H9 (cell line): ENCODE data around the gene MRGPRD. TPM values are rescaled to one million over a fixed set of nuclear protein-coding genes. Genes with fewer than 3 reads are reported as not detected.

ENCODE experiments used
- DNase-seq: peaks from one replicate; pipeline ENCODE4 v3.0.0-alpha.2; 2017
- H2AFZ ChIP-seq: one replicate; pipeline ENCODE4 v1.6.1; 2013; ENCODE audit warnings: mild to moderate bottlenecking, low read length, control low read depth, moderate library complexity
- H2AK5ac ChIP-seq: 2 replicates; pipeline ENCODE4 v1.6.1; 2013; ENCODE audit warnings: low read length, control low read depth, mixed read lengths; ENCODE audit not compliant: insufficient read length
- H2BK120ac ChIP-seq: one replicate; pipeline ENCODE4 v1.6.1; 2013; ENCODE audit warnings: low read depth, mild to moderate bottlenecking, low read length, control low read depth, inconsistent platforms; ENCODE audit not compliant: poor library complexity, severe bottlenecking
- H2BK12ac ChIP-seq: 2 replicates; pipeline ENCODE4 v1.6.1; 2013; ENCODE audit warnings: low read length, control low read depth, mixed read lengths, low read depth; ENCODE audit not compliant: insufficient read length
- H2BK15ac ChIP-seq: 2 replicates; pipeline ENCODE4 v1.6.1; 2013; ENCODE audit warnings: low read depth, low read length, control low read depth
- H2BK20ac ChIP-seq: one replicate; pipeline ENCODE4 v1.6.1; 2013; ENCODE audit warnings: low read depth, mild to moderate bottlenecking, low read length, control low read depth, inconsistent platforms; ENCODE audit not compliant: poor library complexity, severe bottlenecking
- H2BK5ac ChIP-seq: 2 replicates; pipeline ENCODE4 v1.6.1; 2013; ENCODE audit warnings: low read length, control low read depth, mixed read lengths; ENCODE audit not compliant: insufficient read length
- H3K14ac ChIP-seq: 2 replicates; pipeline ENCODE4 v1.6.1; 2013; ENCODE audit warnings: low read length, control low read depth; ENCODE audit not compliant: insufficient read depth
- H3K18ac ChIP-seq: 2 replicates; pipeline ENCODE4 v1.6.1; 2013; ENCODE audit warnings: low read depth, mild to moderate bottlenecking, mixed read lengths, low read length, control low read depth; ENCODE audit not compliant: insufficient read length
- H3K23ac ChIP-seq: 2 replicates; pipeline ENCODE4 v1.6.1; 2013; ENCODE audit warnings: low read length, control low read depth, mixed read lengths, low read depth; ENCODE audit not compliant: insufficient read length
- H3K23me2 ChIP-seq: 2 replicates; pipeline ENCODE4 v1.6.1; 2013; ENCODE audit warnings: low read depth, mild to moderate bottlenecking, mixed read lengths, low read length, control low read depth; ENCODE audit not compliant: insufficient read length, poor library complexity, severe bottlenecking
- H3K27ac ChIP-seq: 2 replicates; pipeline ENCODE4 v1.5.1; 2013; ENCODE audit warnings: low read length, control low read depth, mixed read lengths, low read depth; ENCODE audit not compliant: insufficient read length
- H3K27me3 ChIP-seq: 2 replicates; pipeline ENCODE4 v1.6.1; 2013; ENCODE audit warnings: low read length, control low read depth, inconsistent platforms; ENCODE audit not compliant: insufficient read depth
- H3K4ac ChIP-seq: 2 replicates; pipeline ENCODE4 v1.6.1; 2013; ENCODE audit warnings: low read depth, mild to moderate bottlenecking, control low read depth, inconsistent platforms, low read length, moderate library complexity
- H3K4me1 ChIP-seq: 2 replicates; pipeline ENCODE4 v1.6.1; 2013; ENCODE audit warnings: low read length, control low read depth, inconsistent platforms; ENCODE audit not compliant: insufficient read depth
- H3K4me2 ChIP-seq: 2 replicates; pipeline ENCODE4 v1.6.1; 2013; ENCODE audit warnings: low read length, control low read depth, mixed read lengths; ENCODE audit not compliant: insufficient read length, insufficient read depth
- H3K56ac ChIP-seq: 2 replicates; pipeline ENCODE4 v1.6.1; 2013; ENCODE audit warnings: low read depth, mild to moderate bottlenecking, mixed read lengths, low read length, control low read depth; ENCODE audit not compliant: insufficient read length
- H3K79me1 ChIP-seq: 2 replicates; pipeline ENCODE4 v1.6.1; 2013; ENCODE audit warnings: low read depth, mild to moderate bottlenecking, moderate library complexity, low read length, control low read depth, inconsistent platforms; ENCODE audit not compliant: insufficient read depth, poor library complexity, severe bottlenecking
- H3K79me2 ChIP-seq: 2 replicates; pipeline ENCODE4 v1.6.1; 2013; ENCODE audit warnings: low read length, control low read depth, inconsistent platforms; ENCODE audit not compliant: insufficient read depth
- H3K9ac ChIP-seq: 2 replicates; pipeline ENCODE4 v1.6.1; 2013; ENCODE audit warnings: low read length, control low read depth, mixed read lengths; ENCODE audit not compliant: insufficient read length; ENCODE audit errors: extremely low read depth
- H3K9me3 ChIP-seq: one replicate; pipeline ENCODE4 v1.6.1; 2013; ENCODE audit warnings: low read depth, low read length, inconsistent platforms; ENCODE audit not compliant: control insufficient read depth
- H3T11ph ChIP-seq: one replicate; pipeline ENCODE4 v1.6.1; 2013; ENCODE audit warnings: mild to moderate bottlenecking, low read length, control low read depth, inconsistent platforms
- H4K20me1 ChIP-seq: one replicate; pipeline ENCODE4 v1.6.1; 2013; ENCODE audit not compliant: control insufficient read depth, insufficient read length, insufficient read depth
- H4K5ac ChIP-seq: 2 replicates; pipeline ENCODE4 v1.6.1; 2013; ENCODE audit warnings: low read depth, mild to moderate bottlenecking, mixed read lengths, low read length, control low read depth; ENCODE audit not compliant: insufficient read length
- H4K8ac ChIP-seq: replicated peaks from 2 replicates; pipeline ENCODE4 v1.6.1; 2013; ENCODE audit warnings: low read length, control low read depth, mixed read lengths, low read depth; ENCODE audit not compliant: insufficient read length
- H4K91ac ChIP-seq: 2 replicates; pipeline ENCODE4 v1.6.1; 2013; ENCODE audit warnings: low read depth, mild to moderate bottlenecking, moderate library complexity, mixed read lengths, low read length, control low read depth; ENCODE audit not compliant: insufficient read length
- H3K27ac Mint-ChIP-seq, 3 experiments: 2 replicates in 2 of 3; 3 replicates in 1 of 3; pipeline ENCODE4 v1.8.0; 2020 to 2021; ENCODE audit warnings: mixed read lengths in 3 of 3, mild to moderate bottlenecking in 1 of 3, moderate library complexity in 1 of 3
- H3K27me3 Mint-ChIP-seq: 2 replicates; pipeline ENCODE4 v1.8.0; 2021; ENCODE audit warnings: low read depth, mild to moderate bottlenecking, moderate library complexity, mixed read lengths
- H3K36me3 Mint-ChIP-seq, 3 experiments: 2 replicates in 2 of 3; 3 replicates in 1 of 3; pipeline ENCODE4 v1.8.0; 2020 to 2021; ENCODE audit warnings: low read depth in 3 of 3, mixed read lengths in 3 of 3; ENCODE audit not compliant: insufficient read depth in 1 of 3
- H3K4me1 Mint-ChIP-seq, 2 experiments: 2 replicates each; pipeline ENCODE4 v1.8.0; 2020; ENCODE audit warnings: mixed read lengths in 2 of 2
- H3K4me3 Mint-ChIP-seq, 2 experiments: 2 replicates in 1 of 2; 3 replicates in 1 of 2; pipeline ENCODE4 v1.8.0; 2020 to 2021; ENCODE audit warnings: mild to moderate bottlenecking in 2 of 2, mixed read lengths in 2 of 2, moderate library complexity in 1 of 2
- H3K9me3 Mint-ChIP-seq, 2 experiments: 2 replicates in 1 of 2; 3 replicates in 1 of 2; pipeline ENCODE4 v1.8.0; 2020; ENCODE audit warnings: mild to moderate bottlenecking in 2 of 2, mixed read lengths in 2 of 2, moderate library complexity in 1 of 2
- CTCF ChIP-seq: fragments of 200-600 bp; sonication (generic); conservative IDR thresholded peaks from 3 replicates; pipeline ENCODE4 v1.8.0; 2021; ENCODE audit warnings: antibody characterized with exemption, mild to moderate bottlenecking
- WGBS: extraction: QIAGEN DNeasy Blood & Tissue Kit; methylation state at CpG from one replicate; pipeline ENCODE4 v1.1.7; 2013; ENCODE audit warnings: missing lambda C conversion rate, low lambda C conversion rate, mixed read lengths; ENCODE audit not compliant: insufficient read length; ENCODE audit errors: extremely low coverage; 5-methylcytosine and 5-hydroxymethylcytosine counted together
- total RNA-seq: library from RNA; stranded (reverse); gene quantifications from 2 replicates; pipeline ENCODE4 v1.2.1, GENCODE V29; 2021

The MRGPRD gene
- total RNA-seq, 1 experiment from 2014 or later: not detected

DNA sequence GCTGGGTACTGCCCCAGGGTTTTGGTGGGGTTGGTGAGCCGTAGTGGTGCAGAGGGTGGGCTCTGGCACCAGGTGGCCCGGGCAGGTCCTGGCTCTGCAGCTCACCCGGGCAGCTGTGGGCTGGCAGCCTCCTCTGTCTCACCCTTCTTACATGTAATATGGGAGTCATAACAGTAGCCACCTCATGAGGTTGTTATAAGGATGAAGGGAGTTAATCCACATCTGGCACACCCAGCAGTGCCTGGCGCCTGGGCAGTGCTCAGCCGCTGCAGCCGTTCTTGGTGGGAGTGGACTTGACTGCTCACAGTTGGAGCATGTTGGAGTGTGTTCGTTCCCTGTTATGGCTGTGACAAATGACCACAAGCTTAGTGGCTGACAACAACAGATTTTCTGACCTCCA, 48.4 kb downstream of the MRGPRD start:
- no peaks in the 10 kb centered on the region for H3K4me1 ChIP-seq
- Mint-ChIP-seq H3K9me3 (no peaks in the 10 kb centered on the region), H3K36me3 (peaks cover 16 to 53% (median 37%) of the 10 kb centered on the region in 3 experiments; a peak in 6 of 7 replicates), H3K27ac (no peak overlapping the region), H3K4me1 (no peaks in the 10 kb centered on the region), H3K27me3 (no peaks in the 10 kb centered on the region), H3K4me3 (no peak overlapping the region)
- no peak overlapping the region for H3K14ac ChIP-seq
- H2BK12ac ChIP-seq: no peak overlapping the region
- no peak overlapping the region for H3K56ac ChIP-seq
- no peak overlapping the region for H4K91ac ChIP-seq
- H4K8ac ChIP-seq: no peak overlapping the region
- no peak for TF ChIP-seq CTCF
- H3K4ac ChIP-seq: no peak overlapping the region
- H3K18ac ChIP-seq: no peak overlapping the region
- no peaks in the 10 kb centered on the region for H3K79me2 ChIP-seq
- no peaks in the 10 kb centered on the region for H3K27me3 ChIP-seq
- no peaks in the 10 kb centered on the region for H4K20me1 ChIP-seq
- no peak overlapping the region for H3K9ac ChIP-seq
- H3K27ac ChIP-seq: no peak overlapping the region
- H3K4me2 ChIP-seq: no peak overlapping the region
- H2AK5ac ChIP-seq: no peak overlapping the region
- no peak overlapping the region for H3T11ph ChIP-seq
- H3K23me2 ChIP-seq: no peaks in the 10 kb centered on the region
- H4K5ac ChIP-seq: no peak overlapping the region
- H3K9me3 ChIP-seq: no peaks in the 10 kb centered on the region
- no peaks in the 10 kb centered on the region for H3K79me1 ChIP-seq
- no peak overlapping the region for H2AFZ ChIP-seq
- H2BK20ac ChIP-seq: no peak overlapping the region
- no peak overlapping the region for H2BK120ac ChIP-seq
- no peak overlapping the region for H2BK15ac ChIP-seq
- no peak overlapping the region for H2BK5ac ChIP-seq
- no CpG with 5 or more reads among the region's 7 CpGs for WGBS
- no peak overlapping the region for H3K23ac ChIP-seq
- no peak for DNase-seq
